T47D (cell line): ENCODE results near the gene TTYH1.

Experiments used
- DNase-seq, 2 experiments: peaks; one replicate each; pipeline versions ENCODE4 v3.0.0 to v3.0.0-alpha.2; 2011 to 2012; ENCODE audit warnings: low read depth in 1 of 2, low spot score in 1 of 2
- JUND ChIP-seq: IDR thresholded peaks from 2 replicates; pipeline ENCODE4 v1.6.1; 2012; ENCODE audit warnings: low read depth
- in situ Hi-C: cut with HindIII; loops from 2 replicates; pipeline ENCODE4 v1.10.0; 2016; ENCODE audit warnings: low sequenced_read_pairs, low pct_unique_long_range_greater_than_20kb

Gene TTYH1

DNA sequence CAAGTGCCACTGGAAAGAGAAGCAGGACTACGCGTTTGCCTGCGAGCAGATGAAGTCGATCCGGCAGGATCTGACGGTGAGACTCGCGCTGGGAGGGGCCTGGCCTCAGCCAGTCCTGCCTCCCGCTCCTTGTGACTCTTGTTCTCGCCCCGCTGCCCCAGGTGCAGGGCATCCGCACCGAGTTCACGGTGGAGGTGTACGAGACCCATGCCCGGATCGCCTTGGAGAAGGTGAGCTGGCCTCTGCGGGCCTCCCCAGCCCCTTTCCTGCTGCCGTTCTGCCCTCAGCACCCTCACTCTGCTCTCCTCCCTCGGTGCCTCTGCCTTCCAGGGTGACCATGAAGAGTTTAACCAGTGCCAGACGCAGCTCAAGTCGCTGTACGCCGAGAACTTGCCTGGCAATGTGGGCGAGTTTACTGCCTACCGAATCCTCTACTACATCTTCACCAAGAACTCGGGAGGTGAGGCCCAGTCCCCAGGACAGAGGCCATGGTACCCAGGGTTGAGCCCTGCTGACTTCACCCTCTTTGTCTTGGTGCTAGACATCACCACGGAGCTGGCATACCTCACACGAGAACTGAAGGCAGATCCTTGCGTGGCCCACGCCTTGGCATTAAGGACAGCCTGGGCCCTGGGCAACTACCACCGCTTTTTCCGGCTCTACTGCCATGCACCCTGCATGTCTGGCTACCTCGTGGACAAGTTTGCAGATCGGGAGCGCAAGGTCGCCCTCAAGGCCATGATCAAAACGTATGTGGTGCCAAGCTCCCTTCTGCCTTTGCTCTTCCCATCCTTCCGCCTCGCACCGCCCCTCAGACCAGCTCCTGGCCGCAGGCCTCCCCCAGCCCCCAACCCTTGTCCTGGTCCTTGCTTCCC lies 42.7 kb downstream of the TTYH1 start:
- no peak for DNase-seq
- no peak for TF ChIP-seq JUND
- in situ Hi-C loops, result no loop called here

DNA sequence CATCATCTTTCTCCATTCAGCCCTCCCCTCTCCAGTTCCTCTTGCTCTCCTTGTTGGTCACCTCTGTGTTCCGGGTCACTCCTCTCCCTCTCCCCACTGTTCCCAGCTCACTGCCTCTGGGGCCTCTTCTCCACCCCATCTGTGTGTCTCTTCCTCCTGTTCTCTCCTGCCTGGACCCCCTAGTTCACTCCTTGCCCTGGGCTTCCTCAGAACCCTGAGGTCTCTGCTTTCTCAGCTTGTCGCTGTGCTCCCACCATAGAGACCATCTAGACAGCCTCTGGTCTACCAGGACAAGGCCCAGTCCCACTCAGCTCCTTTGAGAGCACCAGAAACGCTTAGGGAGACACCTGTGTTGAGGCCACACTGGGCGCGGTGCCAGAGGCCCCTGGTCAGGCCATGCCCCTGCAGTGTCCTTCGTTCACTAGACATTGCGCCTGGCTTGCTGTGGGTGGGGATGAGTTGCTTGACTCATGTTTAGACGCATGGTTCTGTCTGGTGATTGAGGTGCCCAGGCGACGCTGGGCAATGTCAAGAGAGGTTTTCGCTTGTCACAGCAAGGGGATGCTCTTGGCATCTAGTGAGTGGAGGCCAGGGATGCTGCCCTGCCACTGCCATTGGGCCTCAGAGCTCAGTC lies 43.5 kb downstream of the TTYH1 start:
- in situ Hi-C loops, result no loop called here
- DNase-seq, result no peak
- no peak for TF ChIP-seq JUND

DNA sequence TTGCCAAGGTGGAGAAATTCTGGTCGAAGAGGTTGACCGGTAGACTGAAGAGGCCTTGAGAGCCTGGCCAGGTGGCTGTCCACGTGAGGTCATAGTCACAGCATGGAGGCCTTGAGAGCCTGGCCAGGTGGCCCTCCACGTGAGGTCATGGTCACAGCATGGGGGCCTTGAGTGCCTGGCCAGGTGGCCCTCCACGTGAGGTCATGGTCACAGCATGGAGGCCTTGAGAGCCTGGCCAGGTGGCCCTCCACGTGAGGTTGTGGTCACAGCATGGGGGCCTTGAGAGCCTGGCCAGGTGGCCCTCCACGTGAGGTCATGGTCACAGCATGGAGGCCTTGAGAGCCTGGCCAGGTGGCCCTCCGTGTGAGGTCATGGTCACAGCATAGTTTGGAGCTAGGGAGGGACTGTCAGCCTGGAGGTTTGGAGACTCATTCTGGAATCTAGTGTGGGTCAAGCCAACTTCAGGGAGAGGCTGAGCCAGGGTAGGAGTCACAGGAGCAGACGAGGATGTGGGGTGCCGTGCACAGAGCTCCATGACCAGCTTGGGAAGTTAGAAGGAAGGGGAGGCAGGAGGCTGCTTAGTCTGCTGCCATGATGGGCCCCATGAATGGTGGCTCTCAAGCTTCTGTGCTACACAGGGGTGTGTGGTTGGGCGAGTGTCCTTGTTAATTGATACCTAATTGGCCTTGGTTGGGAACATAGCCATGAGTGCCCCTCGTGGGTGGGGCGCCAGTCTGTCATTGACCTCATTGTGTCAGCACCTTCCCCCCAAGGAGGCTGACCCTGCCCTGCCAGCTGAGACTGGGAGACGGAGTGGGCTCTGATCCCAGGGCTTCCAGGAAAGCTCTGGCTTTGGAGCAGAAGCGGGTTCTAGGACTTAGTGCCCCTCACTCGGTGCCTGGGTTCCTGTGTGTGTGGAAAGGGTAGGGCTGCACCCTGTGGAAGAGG lies 44.3 kb downstream of the TTYH1 start:
- no peak for DNase-seq
- in situ Hi-C loops, result no loop called here
- TF ChIP-seq JUND, result no peak

DNA sequence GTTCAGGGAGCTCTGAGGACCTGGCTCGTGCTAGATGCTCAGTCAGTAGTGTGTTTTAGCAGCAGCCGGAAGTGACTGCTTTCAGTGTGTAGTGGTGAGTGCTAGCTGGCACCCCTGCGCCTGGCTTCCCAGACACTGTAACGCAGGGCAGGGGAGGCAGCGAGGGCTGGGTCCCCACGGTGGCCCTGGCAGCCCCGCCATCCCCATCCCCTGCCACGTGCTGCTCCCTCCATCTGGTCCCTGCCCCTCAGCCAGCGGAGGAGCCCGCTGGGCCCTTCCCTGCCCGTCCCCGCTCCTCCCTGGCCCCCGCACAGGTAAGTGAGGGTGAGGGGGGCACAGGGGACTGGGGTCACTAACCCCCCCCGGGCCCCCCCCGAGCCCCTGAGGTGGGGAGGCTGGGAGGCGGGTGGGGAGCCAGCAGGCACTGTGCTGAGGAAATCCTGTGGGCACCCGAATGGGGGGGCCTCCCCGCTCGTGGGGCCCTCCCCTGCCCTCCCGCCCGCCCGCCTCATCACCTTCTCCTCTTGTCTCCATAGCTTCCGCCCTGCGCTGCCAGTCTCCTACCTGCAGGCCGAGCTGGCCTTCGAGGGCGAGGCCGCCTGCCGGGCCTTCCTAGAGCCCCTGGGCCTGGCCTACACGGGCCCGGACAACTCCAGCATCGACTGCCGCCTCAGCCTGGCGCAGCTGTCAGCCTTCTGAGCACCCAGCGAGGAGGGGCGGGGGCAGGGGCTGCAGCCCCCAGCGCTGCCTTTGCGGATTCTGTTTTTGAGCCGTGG lies 45.2 kb downstream of the TTYH1 start:
- no peak for DNase-seq
- no peak for TF ChIP-seq JUND
- in situ Hi-C loops, result no loop called here

DNA sequence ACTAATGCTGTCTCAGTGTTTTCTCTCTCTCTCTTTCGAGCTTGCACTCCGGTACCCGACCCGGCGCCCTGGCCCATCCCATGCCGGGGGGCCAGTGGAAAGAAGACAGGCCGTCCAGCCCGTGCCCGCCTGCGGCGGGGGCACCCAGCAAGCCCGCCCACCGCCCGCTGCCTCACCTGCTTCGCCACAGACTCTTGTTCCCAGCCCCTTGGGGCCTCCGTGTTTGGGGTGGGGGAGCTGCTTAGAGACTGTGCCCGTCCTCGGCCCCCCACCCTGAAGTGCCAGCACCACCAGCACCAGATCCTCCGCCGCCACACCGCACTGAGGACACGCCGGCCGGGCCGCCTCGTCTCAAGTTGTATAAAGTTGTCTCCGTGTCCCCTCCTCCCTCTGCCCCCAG lies 45.9 kb downstream of the TTYH1 start:
- no peak for DNase-seq
- TF ChIP-seq JUND, result no peak
- in situ Hi-C loops, result no loop called here

DNA sequence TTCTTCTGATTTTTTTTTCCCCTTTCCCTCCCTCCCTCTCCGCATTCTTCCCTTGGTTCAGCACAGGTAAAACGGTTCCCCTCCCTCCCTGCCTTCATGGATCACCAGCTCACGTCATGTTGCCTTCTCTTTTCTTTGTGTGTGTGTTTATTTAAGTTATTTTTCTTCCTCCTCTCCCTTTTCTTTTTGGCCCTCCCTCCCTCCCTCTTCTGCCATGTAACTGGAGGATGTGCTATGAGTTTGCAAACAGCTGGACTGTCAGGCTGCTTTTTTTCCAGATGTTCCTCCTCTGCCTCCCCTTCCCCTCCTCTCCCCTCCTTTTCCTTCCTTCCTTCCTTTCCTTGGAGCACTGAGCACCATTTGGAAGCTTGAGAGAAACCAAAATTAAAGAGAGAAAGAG lies 46.3 kb downstream of the TTYH1 start:
- in situ Hi-C loops, result no loop called here
- DNase-seq, result no peak
- TF ChIP-seq JUND, result no peak

DNA sequence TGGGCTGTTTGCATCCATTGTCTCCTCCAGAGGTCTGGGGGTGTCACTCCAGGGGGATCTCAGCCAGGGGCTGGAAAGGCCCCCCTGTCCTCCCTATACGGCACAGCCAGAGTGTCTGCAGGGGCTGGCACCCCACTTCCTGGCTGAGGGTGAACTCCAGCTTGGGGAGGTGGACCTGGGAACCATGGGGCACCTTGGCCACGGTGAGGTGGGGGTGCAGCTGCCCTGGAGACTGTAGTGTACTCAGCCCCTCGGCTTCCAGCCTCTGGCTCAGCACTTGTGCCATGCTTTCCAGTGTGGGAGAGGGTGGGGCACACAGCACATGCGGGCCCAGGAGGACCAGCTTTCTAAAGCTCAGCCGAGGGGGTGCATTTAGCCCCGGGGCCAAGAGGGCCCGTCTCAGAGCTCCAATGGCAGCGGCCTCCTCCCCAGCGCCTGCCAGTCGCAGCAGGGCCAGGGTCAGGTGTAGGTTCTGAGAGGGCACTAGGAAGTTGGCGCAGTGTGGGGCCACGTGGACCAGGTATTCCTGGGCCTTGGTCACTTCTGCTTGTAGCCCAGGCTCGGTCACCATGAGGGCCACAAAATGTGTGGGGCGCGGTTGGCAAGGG lies 46.9 kb downstream of the TTYH1 start:
- no peak for DNase-seq
- in situ Hi-C loops, result no loop called here
- no peak for TF ChIP-seq JUND

DNA sequence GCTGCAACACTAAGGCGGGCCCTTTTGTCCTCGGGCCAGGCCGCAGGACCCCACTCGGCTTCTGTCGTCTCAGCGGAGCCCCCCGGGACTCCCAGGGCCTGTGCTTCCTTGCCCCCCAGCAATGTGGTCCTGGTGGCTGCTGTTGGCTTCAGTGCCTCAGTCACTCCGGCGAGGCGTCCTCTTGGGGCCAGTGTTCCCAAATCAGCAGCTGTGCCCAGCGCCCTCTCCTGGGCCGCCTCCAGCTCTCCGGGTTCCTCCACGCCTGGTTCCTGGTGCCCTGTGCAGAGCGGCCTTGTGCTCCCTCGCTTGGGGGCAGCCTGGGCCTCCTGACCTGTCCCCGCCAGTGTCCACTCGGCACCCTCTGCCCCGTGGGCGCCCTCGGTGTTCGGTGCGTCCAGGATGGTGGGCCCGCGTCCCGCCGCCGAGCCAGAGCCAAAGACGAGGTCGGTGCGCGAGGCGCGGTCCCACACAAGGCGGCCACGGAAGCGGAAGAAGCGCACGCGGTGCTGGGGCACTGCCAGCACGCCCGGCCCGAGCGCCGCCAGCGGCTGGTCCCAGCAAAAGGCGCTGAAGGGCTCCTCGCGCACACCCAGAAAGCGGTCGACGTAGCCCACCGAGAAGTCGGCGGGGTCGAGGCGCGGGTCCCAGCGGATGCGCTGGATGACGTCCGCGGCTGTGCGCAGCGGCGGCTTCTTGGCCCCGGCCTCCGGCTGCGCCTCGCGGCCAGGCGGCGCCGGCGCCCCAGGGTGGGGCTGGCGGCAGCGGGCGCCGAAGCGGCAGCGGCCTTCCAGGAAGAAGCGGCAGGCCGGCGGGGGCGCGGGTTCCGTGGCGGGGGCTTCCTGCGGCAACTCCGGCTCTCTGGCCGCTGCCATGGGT lies 47.6 kb downstream of the TTYH1 start:
- DNase-seq, result peak in 1 of 2 experiments; percentile 67
- in situ Hi-C loops, result no loop called here
- TF ChIP-seq JUND, result no peak

DNA sequence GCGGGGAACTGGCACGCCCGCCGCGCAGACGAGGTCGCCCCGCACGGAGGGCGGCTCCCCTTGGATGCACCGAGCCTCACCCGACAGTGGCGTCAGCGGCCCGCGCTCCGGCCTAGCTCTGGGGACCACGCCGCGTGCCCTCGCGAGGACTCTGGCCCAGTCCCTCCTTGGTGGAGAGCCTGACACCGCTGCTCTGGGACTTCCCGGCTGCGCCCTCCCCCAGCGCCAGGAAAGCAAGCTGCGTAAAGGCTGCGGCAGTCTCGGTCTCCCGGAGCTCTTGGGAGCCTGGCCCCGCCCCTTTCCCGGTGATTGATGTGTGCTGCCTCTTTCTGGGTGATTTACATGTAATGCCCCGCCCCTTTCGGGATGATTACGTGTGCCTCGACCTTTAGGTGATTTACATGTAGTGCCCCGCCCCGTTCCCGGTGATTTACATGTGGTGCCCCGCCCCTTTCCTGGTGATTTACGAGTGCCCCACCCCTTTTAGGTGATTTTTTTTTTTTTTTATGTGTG lies 48.3 kb downstream of the TTYH1 start, which contains the start of gene LENG9:
TSS of gene LENG9 (minus strand) at position 248 of the 513 bp plus-strand sequence. CDS start 252 bp downstream, outside the sequence.
- in situ Hi-C loops, result no loop called here
- peak; percentile 72 to 99 for DNase-seq
- TF ChIP-seq JUND, result no peak

DNA sequence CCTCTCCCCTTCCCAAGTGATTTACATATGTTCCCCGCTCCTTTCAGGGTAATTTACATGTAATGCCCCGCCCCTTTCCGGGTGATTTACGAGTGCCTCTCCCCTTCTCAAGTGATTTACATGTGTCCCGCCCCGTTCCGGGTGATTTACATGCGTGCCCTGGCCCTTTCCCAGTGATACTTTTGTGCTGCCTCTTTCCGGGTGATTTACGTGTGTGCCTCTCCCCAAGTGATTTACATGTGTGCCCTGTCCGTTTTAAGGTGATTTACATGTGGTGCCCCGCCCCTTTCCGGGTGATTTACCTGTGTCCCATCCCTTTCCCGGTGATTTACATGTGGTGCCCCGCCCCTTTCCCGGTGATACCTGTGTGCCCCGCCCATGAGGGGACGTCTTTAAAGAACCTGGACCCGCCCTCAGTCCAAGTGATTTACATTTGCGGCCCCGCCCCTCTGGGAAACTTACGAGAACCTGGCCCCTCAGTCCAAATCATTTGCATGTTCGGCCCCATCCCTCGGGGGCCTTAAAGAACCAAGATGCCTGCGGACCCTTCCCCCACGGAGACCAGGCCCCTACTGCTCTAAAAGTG lies 48.9 kb downstream of the TTYH1 start:
- in situ Hi-C loops, result no loop called here
- peak; percentile 66 to 99 for DNase-seq

More for the DNA sequence above, 48.9 kb downstream of the TTYH1 start:
- no peak for TF ChIP-seq JUND
